Kidney (tissue), 14 donors: Measurements from ENCODE around the gene P3H3. TPM values are rescaled to one million over a fixed set of nuclear protein-coding genes. Genes with fewer than 3 reads are reported as not detected.

Experiments
- DNase-seq, 5 donors: peaks; one replicate each; pipeline ENCODE4 v3.0.0-alpha.2; 2013 to 2020
- FAIRE-seq: peaks from 2 replicates; lab custom pipeline; 2012; peaks lifted over from hg19 to GRCh38; lab: Jason Lieb, UNC
- H3K27ac ChIP-seq, 2 donors: one replicate each; pipeline ENCODE4 v1.7.0; 2013; ENCODE audit warnings: low read depth in 2 of 2, low read length in 2 of 2, inconsistent platforms in 1 of 2
- H3K27me3 ChIP-seq: one replicate; pipeline ENCODE4 v1.7.1; 2013; ENCODE audit warnings: low read length, inconsistent platforms; ENCODE audit not compliant: control insufficient read depth, insufficient read depth
- H3K36me3 ChIP-seq, 3 donors: one replicate each; pipeline versions ENCODE4 v1.7.0 to v1.7.1; 2013; ENCODE audit warnings: low read length in 3 of 3, control low read depth in 1 of 3, inconsistent platforms in 1 of 3; ENCODE audit not compliant: insufficient read depth in 3 of 3, control insufficient read depth in 2 of 3
- H3K4me1 ChIP-seq, 3 donors: one replicate each; pipeline versions ENCODE4 v1.7.0 to v1.7.1; 2013; ENCODE audit warnings: low read length in 3 of 3, inconsistent platforms in 1 of 3, low read depth in 1 of 3; ENCODE audit not compliant: control insufficient read depth in 2 of 3, insufficient read depth in 2 of 3
- H3K4me3 ChIP-seq, 3 donors: one replicate each; pipeline versions ENCODE4 v1.7.0 to v1.8.1; 2013; ENCODE audit warnings: low read length in 3 of 3, control low read depth in 1 of 3, inconsistent platforms in 1 of 3
- H3K9ac ChIP-seq, 3 donors: one replicate each; pipeline versions ENCODE4 v1.7.0 to v1.7.1; 2013; ENCODE audit warnings: low read length in 3 of 3, control low read depth in 1 of 3, inconsistent platforms in 1 of 3
- H3K9me3 ChIP-seq, 3 donors: one replicate each; pipeline versions ENCODE4 v1.7.0 to v1.7.1; 2013; ENCODE audit warnings: low read length in 3 of 3, control low read depth in 1 of 3, inconsistent platforms in 1 of 3; ENCODE audit not compliant: control insufficient read depth in 2 of 3, insufficient read depth in 1 of 3
- CTCF ChIP-seq: IDR thresholded peaks from 3 replicates; pipeline ENCODE4 v1.5.1; 2012; ENCODE audit warnings: mild to moderate bottlenecking, moderate library complexity, borderline replicate concordance; ENCODE audit not compliant: insufficient read depth; ENCODE audit errors: extremely low read depth
- intact Hi-C: fragments of 100-400 bp; cut with DNase I; formaldehyde crosslinking; loops from one replicate; pipeline ENCODE4 v1.11.1; 2022
- polyA plus RNA-seq: library from polyadenylated mRNA; stranded (reverse); fragments of 350-450 nt; fragmentation: Illumina TruSeq; extraction: RNeasy Lipid Tissue Mini Kit (QIAGEN cat#74804); gene quantifications from one replicate; pipeline ENCODE4 v1.2.3, GENCODE V29; 2014; ENCODE audit warnings: low read depth, low replicate concordance; ENCODE audit not compliant: insufficient read depth
- total RNA-seq: library from RNA; stranded (reverse); fragmentation: NEBNext Ultra II Directional; extraction: Animal tissue kit (Norgen Biotek cat#: 25700); gene quantifications from one replicate; pipeline ENCODE4 v1.2.1, GENCODE V29; 2021
- donor health status: control.
- donor health status: control.
- donor health status: control.
- donor health status: control.
- donor health status: control.
- donor health status: DM: yes; HTN: yes; CAD: no.
- donor health status: Normal renal cell carcinoma (clear cell type).

P3H3 gene
- total and polyA plus RNA-seq, 2 donors from 2014 or later = 17.0 to 18.5 TPM

GRCh38 chr12:6846316-6846869, 18.2 kb downstream of the P3H3 start:
- no peak for FAIRE-seq
- intact Hi-C loops = no loop called here

GRCh38 chr12:6847676-6848075, 19.5 kb downstream of the P3H3 start:
- no peak overlapping the region for H3K9ac ChIP-seq
- intact Hi-C loops = no loop called here

More at GRCh38 chr12:6846316-6846869, 18.2 kb downstream of the P3H3 start:
- Histone ChIP-seq H3K9me3 (no peaks in the 10 kb centered on the region), H3K36me3 (peaks cover 0 to 4% (median 2%) of the 10 kb centered on the region in 3 donors), H3K4me1 (peaks cover 0 to 5% (median 0%) of the 10 kb centered on the region in 3 donors), H3K27me3 (no peaks in the 10 kb centered on the region), H3K27ac (no peak overlapping the region), H3K4me3 (no peak overlapping the region), H3K9ac (no peak overlapping the region)
- DNase-seq = no peak
- TF ChIP-seq CTCF = no peak

GRCh38 chr12:6849427-6849826, 21.2 kb downstream of the P3H3 start:
- peaks cover 0 to 11% (median 6%) of the 10 kb centered on the region in 3 donors for H3K4me1 ChIP-seq
- no peak overlapping the region for H3K4me3 ChIP-seq
- H3K9me3 ChIP-seq = no peaks in the 10 kb centered on the region
- H3K27me3 ChIP-seq = no peaks in the 10 kb centered on the region
- FAIRE-seq (no peak), DNase-seq (peak in 1 of 5 donors; percentile 26)
- peaks cover 0 to 2% (median 0%) of the 10 kb centered on the region in 3 donors for H3K36me3 ChIP-seq
- no peak for TF ChIP-seq CTCF
- H3K27ac ChIP-seq = no peak overlapping the region
- no peak overlapping the region for H3K9ac ChIP-seq
- intact Hi-C loops = no loop called here

More at GRCh38 chr12:6847676-6848075, 19.5 kb downstream of the P3H3 start:
- TF ChIP-seq CTCF = no peak
- no peak for DNase-seq
- H3K4me1 ChIP-seq = peaks cover 0 to 6% (median 0%) of the 10 kb centered on the region in 3 donors
- no peak for FAIRE-seq
- no peak overlapping the region for H3K4me3 ChIP-seq
- no peak overlapping the region for H3K27ac ChIP-seq
- no peaks in the 10 kb centered on the region for H3K9me3 ChIP-seq
- H3K36me3 ChIP-seq = peaks cover 0 to 2% (median 0%) of the 10 kb centered on the region in 3 donors
- no peaks in the 10 kb centered on the region for H3K27me3 ChIP-seq
